ENCODE results near the gene ANKRD45.
"Not testable (repeated sequence)": the region's sequence is repeated elsewhere in the genome, so short reads cannot be mapped to it uniquely, and the experiment has no call there.

Gene ANKRD45

DNA sequence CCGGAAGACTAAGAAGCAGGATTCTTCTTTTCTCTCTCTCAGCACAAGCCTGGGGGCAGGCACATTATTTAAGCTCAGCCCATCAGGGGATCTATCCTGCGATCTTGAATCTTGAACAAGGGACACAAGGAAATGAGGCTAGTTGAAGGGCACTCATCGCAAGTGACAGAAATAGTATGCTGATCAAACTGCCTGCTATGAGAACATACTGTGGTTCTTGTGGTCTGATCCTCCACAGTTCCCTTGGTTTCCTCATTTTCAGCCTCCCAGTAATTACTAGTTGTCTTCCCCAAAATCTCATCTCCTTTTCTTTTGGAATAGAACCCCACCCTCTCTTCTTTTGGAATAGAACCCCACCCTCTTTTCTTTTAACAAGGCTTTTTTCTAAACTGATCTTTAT, 6.5 kb downstream of the ANKRD45 start:
- H3K4me3 ChIP-seq (ENCODE audit: low read depth, low read length), result no peak overlapping the region
- TF ChIP-seq, protein P1, sequence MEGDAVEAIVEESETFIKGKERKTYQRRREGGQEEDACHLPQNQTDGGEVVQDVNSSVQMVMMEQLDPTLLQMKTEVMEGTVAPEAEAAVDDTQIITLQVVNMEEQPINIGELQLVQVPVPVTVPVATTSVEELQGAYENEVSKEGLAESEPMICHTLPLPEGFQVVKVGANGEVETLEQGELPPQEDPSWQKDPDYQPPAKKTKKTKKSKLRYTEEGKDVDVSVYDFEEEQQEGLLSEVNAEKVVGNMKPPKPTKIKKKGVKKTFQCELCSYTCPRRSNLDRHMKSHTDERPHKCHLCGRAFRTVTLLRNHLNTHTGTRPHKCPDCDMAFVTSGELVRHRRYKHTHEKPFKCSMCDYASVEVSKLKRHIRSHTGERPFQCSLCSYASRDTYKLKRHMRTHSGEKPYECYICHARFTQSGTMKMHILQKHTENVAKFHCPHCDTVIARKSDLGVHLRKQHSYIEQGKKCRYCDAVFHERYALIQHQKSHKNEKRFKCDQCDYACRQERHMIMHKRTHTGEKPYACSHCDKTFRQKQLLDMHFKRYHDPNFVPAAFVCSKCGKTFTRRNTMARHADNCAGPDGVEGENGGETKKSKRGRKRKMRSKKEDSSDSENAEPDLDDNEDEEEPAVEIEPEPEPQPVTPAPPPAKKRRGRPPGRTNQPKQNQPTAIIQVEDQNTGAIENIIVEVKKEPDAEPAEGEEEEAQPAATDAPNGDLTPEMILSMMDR (IDR thresholded peaks at IDR 0.05; ENCODE audit: low read depth, low read length), result no peak

DNA sequence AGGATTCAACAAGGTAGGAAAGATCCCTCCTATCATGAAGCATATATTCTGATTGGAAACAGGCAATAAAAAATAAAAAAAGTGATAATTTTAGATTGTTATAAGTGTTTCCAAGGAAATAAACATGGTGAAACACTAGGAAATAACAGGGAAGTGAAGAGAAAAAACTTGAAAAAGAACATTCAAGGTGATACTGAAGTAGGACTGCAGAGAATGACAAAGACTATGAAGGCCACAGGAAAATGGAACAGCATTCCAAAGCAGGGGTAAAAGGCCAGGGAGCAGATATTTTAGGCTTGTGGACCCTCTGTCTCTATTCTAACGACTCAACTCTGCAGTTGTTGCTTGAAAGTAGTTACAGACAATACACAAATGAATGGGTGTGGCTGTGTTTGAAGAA, 7.9 kb downstream of the ANKRD45 start:
- H3K4me3 ChIP-seq (ENCODE audit: low read depth, low read length), result no peak overlapping the region

DNA sequence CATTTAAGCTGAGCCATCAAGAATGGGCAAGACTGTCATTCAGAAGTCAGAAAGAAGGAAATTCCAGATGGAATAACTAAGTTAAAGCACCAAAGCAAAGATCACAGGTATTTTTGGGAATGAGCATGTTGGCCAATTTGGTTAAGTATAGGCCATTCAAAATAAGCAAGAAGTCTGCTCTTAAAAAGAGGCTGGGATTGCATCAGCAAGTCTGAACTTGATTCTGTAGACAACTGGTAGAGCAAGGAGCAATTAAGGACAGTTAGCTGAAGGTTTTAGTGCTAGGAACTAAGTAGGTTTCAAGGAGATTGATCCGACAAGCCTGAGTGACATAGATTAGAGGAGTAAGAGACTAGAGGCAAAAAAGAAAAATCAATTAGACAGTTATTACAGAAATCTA, 8.4 kb downstream of the ANKRD45 start:
- TF ChIP-seq, protein P1 (IDR thresholded peaks at IDR 0.05; ENCODE audit: low read depth, low read length), result no peak
- no peak overlapping the region for H3K4me3 ChIP-seq (ENCODE audit: low read depth, low read length)

More for the DNA sequence above, 7.9 kb downstream of the ANKRD45 start:
- TF ChIP-seq, protein P1 (IDR thresholded peaks at IDR 0.05; ENCODE audit: low read depth, low read length), result no peak

DNA sequence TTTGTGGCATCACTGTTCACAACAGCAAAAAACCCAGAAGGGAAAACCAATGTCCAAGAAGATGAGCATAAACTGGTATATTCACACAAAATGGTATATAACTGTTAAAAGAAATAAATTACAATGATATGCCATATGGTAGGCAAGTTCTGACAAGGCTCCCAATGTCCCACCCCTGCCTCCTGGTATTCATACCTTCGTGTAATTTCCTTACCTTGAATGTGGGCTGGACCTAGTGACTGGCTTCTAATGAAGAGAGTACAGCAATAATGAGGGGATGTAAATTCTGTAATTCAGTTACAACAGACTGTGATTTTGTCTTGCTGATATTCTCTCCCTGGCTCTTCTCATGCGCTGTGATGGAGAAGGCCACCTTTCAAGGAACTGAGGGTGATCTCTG, 9.3 kb downstream of the ANKRD45 start:
- no peak overlapping the region for H3K4me3 ChIP-seq (ENCODE audit: low read depth, low read length)
- TF ChIP-seq, protein P1 (IDR thresholded peaks at IDR 0.05; ENCODE audit: low read depth, low read length), result no peak

DNA sequence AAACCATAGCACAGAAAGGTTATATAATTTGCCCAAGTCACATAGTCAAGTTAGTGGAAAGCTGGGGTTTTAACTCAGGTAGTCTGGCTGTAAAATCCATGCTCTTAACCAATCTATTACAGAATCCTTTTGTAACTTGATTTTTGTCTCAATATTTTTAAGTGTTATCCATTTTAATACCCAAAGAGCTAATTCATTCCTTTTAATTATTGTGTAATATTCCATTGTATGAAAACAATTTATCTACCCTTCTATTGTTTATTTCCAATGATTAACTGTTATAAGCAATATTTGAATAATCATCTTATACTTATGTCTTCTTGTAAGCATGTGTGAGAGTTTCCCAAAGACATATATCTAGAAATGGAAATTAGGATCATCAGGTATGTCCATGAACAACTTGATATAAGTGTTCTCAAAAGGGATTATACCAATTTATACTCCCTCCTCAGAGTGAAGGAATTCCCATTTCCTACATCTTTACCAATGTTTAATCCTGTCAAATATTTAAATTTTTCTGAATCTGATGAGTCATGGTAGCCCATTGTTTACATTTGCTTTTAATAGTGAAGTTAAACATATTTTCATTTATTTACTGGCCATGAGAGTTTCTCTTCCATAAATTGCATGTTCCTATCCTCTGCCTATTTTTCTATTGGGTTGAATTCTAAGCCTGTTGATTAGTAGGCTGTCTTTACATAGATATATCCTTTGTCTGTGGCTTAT, 20.6 kb downstream of the ANKRD45 start:
- TF ChIP-seq, protein P1 (IDR thresholded peaks at IDR 0.05; ENCODE audit: low read depth, low read length), result no peak

DNA sequence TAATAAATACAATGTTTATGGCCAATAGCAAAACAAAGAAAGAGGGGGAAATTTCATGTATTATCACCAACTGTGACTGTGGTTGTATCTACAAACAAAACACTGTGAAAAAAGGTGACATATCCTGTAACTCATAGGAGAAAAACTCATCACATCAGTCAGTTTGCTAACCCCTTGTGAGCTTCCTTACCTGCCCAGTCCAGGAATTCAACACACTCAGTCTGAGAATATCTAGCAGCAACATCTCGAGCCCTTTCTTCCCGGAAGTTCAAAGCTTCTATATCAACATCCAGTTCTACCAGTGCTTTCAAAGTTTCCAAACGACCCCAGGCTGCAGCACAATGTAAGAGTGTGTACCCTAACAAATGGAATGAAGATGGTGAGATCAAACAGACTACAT, 23.0 kb downstream of the ANKRD45 start:
- H3K4me3 ChIP-seq (ENCODE audit: low read depth, low read length), result no peak overlapping the region
- TF ChIP-seq, protein P1 (IDR thresholded peaks at IDR 0.05; ENCODE audit: low read depth, low read length), result no peak

More for the DNA sequence above, 20.6 kb downstream of the ANKRD45 start:
- H3K4me3 ChIP-seq (ENCODE audit: low read depth, low read length), result no peak overlapping the region

DNA sequence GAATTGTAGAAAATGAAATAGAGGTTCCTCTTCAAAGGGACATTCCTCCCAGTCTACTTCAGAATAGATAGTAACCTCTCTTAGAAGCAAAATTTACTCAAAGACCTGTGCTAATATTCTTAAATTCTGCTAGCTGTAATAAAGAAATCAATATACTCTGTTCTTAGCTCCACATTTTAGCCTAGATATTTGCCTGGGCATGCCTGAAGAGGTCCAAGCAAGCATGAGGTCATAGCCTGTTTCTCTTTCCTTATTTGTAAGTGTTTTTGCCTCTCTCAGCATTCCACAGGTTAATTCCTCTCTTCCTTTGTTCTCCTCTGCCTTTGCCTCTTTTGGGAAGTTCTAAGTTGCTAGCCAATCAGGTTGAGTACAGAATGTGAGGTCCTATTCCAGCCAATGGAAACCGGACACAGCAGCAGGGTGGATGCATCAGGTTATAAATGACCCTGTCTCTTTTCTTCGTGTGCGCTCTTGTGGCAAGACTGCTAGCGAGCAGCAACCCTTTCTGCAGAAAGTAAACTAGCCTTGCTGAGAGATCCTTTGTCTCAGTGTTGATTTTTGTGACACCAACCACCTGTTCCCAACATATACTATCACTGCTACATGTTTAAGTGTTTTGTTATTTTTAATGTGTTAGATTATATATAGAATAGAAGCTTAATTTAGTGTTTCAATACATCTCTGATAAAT, 27.1 kb downstream of the ANKRD45 start:
- not testable (repeated sequence) for H3K4me3 ChIP-seq (ENCODE audit: low read depth, low read length)

Measured in WI38 (cell line).